ENCODE measurements around the gene CTSA. TPM values are rescaled to one million over a fixed set of nuclear protein-coding genes. Genes with fewer than 3 reads are reported as not detected.

The CTSA gene
- total RNA-seq, 1 experiment from 2014 or later = 109 TPM

DNA sequence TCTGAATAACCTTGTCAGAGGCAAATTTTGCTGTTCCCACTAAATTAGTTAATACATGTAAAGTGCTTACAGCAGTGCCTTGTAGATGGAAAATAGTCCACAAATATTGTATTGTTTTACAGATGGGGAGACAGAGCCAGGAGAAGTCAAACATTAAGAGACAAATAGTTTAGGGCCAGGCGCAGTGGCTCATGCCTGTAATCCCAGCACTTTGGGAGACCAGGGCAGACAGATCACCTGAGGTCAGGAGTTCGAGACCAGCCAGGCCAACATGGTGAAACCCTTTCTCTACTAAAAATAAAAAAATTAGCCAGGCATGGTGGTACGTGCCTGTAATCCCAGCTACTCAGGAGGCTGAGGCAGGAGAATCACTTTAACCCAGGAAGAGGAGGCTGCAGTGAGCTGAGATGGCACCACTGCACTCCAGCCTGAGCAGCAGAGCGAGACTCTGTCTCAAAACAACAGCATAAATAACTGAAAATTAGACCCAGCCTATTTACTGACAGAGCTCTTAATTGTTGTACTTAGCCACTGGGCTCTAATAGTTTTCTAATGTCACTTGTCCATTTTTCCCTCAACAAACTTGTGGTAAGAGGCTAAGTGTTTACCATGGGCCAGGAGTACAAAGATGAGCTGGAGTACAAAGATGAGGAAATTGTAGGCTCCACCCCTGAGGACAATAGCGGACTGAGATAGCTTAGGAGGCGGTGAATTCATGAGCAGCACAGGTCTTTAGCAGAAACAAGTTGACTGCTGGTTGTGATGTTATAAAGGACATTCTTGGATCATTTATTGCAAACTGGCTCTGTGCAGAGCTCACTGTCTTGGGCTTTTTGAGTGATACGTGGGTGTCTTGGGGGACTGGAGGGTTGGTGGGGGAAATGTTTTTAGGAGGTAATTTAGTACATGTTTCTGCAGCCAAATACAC, 27.3 kb upstream of the CTSA start:
- no peaks in the 10 kb centered on the region for H3K9me2 ChIP-seq (ENCODE audit: insufficient read depth)
- H3K79me2 ChIP-seq (ENCODE audit: insufficient read depth, low read length) = no peaks in the 10 kb centered on the region
- H3K4me3 ChIP-seq (replicated peaks in 1 of 2; ENCODE audit: low read depth in 1 of 2, low read length in 2 of 2) = no peak overlapping the region
- no peak overlapping the region for H3K4me2 ChIP-seq (ENCODE audit: low read length)
- ChIA-PET CTCF (no interaction called here), POLR2A (no interaction called here), RAD21 (ENCODE audit: low non-redundant PET in 1 of 2, low total read pairs in 2 of 2, uncharacterized antibody in 2 of 2, unreplicated experiment in 2 of 2) (no interaction called here)
- H3K9me3 ChIP-seq (ENCODE audit: control insufficient read depth in 1 of 2, insufficient read depth in 1 of 2, low read depth in 1 of 2, low read length in 2 of 2) = no peaks in the 10 kb centered on the region
- ATAC-seq (no peak), DNase-seq (ENCODE audit: low read depth, low spot score) (no peak)
- TF ChIP-seq EGR1 (IDR thresholded peaks at IDR 0.05; ENCODE audit: low read depth) (no peak), CTCF (IDR thresholded peaks at IDR 0.05 in 2 of 3, conservative IDR thresholded peaks at IDR 0.05 in 1 of 3; ENCODE audit: borderline replicate concordance in 1 of 3, insufficient read depth in 1 of 3, low read depth in 2 of 3, low read length in 2 of 3) (no peak), ZNF274 (IDR thresholded peaks at IDR 0.05; ENCODE audit: low read depth, low read length) (no peak), CEBPB (IDR thresholded peaks at IDR 0.05; ENCODE audit: low read depth) (no peak), POLR2A (IDR thresholded peaks at IDR 0.05; ENCODE audit: borderline replicate concordance, extremely low read depth, insufficient read depth, insufficient read length) (no peak), ZFX (IDR thresholded peaks at IDR 0.05) (no peak), SRF (IDR thresholded peaks at IDR 0.05; ENCODE audit: low read depth) (no peak), EZH2 (IDR thresholded peaks at IDR 0.05) (no peak), SIN3A (IDR thresholded peaks at IDR 0.05; ENCODE audit: low read depth) (no peak), EZH2phosphoT487 (IDR thresholded peaks at IDR 0.05; ENCODE audit: borderline replicate concordance) (no peak), JUND (IDR thresholded peaks at IDR 0.05) (no peak)
- TF ChIP-seq, protein P1, sequence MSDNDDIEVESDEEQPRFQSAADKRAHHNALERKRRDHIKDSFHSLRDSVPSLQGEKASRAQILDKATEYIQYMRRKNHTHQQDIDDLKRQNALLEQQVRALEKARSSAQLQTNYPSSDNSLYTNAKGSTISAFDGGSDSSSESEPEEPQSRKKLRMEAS (IDR thresholded peaks at IDR 0.05) = no peak
- TF ChIP-seq, protein P2, sequence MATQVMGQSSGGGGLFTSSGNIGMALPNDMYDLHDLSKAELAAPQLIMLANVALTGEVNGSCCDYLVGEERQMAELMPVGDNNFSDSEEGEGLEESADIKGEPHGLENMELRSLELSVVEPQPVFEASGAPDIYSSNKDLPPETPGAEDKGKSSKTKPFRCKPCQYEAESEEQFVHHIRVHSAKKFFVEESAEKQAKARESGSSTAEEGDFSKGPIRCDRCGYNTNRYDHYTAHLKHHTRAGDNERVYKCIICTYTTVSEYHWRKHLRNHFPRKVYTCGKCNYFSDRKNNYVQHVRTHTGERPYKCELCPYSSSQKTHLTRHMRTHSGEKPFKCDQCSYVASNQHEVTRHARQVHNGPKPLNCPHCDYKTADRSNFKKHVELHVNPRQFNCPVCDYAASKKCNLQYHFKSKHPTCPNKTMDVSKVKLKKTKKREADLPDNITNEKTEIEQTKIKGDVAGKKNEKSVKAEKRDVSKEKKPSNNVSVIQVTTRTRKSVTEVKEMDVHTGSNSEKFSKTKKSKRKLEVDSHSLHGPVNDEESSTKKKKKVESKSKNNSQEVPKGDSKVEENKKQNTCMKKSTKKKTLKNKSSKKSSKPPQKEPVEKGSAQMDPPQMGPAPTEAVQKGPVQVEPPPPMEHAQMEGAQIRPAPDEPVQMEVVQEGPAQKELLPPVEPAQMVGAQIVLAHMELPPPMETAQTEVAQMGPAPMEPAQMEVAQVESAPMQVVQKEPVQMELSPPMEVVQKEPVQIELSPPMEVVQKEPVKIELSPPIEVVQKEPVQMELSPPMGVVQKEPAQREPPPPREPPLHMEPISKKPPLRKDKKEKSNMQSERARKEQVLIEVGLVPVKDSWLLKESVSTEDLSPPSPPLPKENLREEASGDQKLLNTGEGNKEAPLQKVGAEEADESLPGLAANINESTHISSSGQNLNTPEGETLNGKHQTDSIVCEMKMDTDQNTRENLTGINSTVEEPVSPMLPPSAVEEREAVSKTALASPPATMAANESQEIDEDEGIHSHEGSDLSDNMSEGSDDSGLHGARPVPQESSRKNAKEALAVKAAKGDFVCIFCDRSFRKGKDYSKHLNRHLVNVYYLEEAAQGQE (IDR thresholded peaks at IDR 0.05; ENCODE audit: low read depth) = no peak
- intact Hi-C loops (cut with micrococcal nuclease) = no loop called here
- no peak overlapping the region for H2AFZ ChIP-seq (ENCODE audit: low read depth, low read length, poor library complexity, severe bottlenecking)
- no peaks in the 10 kb centered on the region for H3K27me3 ChIP-seq (ENCODE audit: insufficient read depth, low read length)
- no peak overlapping the region for H3K9ac ChIP-seq (ENCODE audit: low read length)
- no TSS peak for BruUV-seq (replicated peaks)
- no peaks in the 10 kb centered on the region for H4K20me1 ChIP-seq (ENCODE audit: insufficient read depth)
- no peaks in the 10 kb centered on the region for H3K36me3 ChIP-seq (ENCODE audit: control insufficient read depth in 1 of 2, insufficient read depth in 2 of 2, low read length in 2 of 2)
- peaks cover 15 to 28% of the 10 kb centered on the region in 2 experiments for H3K4me1 ChIP-seq (ENCODE audit: control insufficient read depth in 1 of 2, insufficient read depth in 2 of 2, low read length in 2 of 2)
- H3K27ac ChIP-seq (ENCODE audit: low read depth, low read length) = no peak overlapping the region
